Sigmoid colon (tissue), 7 donors: Measurements from ENCODE around the gene HOXC13. TPM values are rescaled to one million over a fixed set of nuclear protein-coding genes. Genes with fewer than 3 reads are reported as not detected.

Experiments
- DNase-seq: peaks from one replicate; pipeline ENCODE4 v3.0.0-alpha.2; 2019
- H3K27ac ChIP-seq, 4 donors: fragments of 200-600 bp; sonication (generic); one replicate each; pipeline ENCODE4 v1.5.1; 2016 to 2019; ENCODE audit warnings: mild to moderate bottlenecking in 1 of 4
- H3K27me3 ChIP-seq, 3 donors: fragments of 200-600 bp; sonication (generic); one replicate each; pipeline ENCODE4 v1.5.1; 2019; ENCODE audit warnings: mild to moderate bottlenecking in 1 of 3
- H3K36me3 ChIP-seq, 4 donors: fragments of 200-600 bp; sonication (generic); one replicate each; pipeline ENCODE4 v1.5.1; 2016 to 2019
- H3K4me1 ChIP-seq, 4 donors: fragments of 200-600 bp; sonication (generic); one replicate each; pipeline ENCODE4 v1.5.1; 2017 to 2019
- H3K4me3 ChIP-seq, 4 donors: fragments of 200-600 bp; sonication (generic); one replicate each; pipeline ENCODE4 v1.5.1; 2017 to 2019; ENCODE audit warnings: mild to moderate bottlenecking in 2 of 4, moderate library complexity in 1 of 4
- H3K9me3 ChIP-seq, 4 donors: fragments of 200-600 bp in 3 of 4; sonication (generic) in 3 of 4; one replicate each; pipeline versions ENCODE4 v1.5.1 to v1.6.1; 2013 to 2019
- CTCF ChIP-seq, 4 experiments: fragments of 450-650 bp in 3 of 4; fragments of 200-600 bp in 1 of 4; IDR thresholded peaks; one replicate each; pipeline ENCODE4 v1.5.1; 2016 to 2019; ENCODE audit warnings: antibody characterized with exemption in 4 of 4, mild to moderate bottlenecking in 3 of 4, moderate library complexity in 2 of 4
- EP300 ChIP-seq, 4 donors: sonication (generic); formaldehyde crosslinking; IDR thresholded peaks; one replicate each; pipeline ENCODE4 v1.6.1; 2017; ENCODE audit warnings: antibody characterized with exemption in 4 of 4
- POLR2A ChIP-seq, 2 donors: fragments of 450-650 bp; IDR thresholded peaks; one replicate each; pipeline ENCODE4 v1.6.1; 2016; ENCODE audit warnings: antibody characterized with exemption in 2 of 2, mild to moderate bottlenecking in 2 of 2, moderate library complexity in 2 of 2
- POLR2AphosphoS5 ChIP-seq, 4 donors: sonication (generic); formaldehyde crosslinking; IDR thresholded peaks; one replicate each; pipeline ENCODE4 v1.6.1; 2017; ENCODE audit warnings: antibody characterized with exemption in 4 of 4
- WGBS, 2 donors: extraction: QIAGEN DNeasy Blood & Tissue Kit; methylation state at CpG; one replicate each; pipeline ENCODE4 v1.1.7; 2013; 5-methylcytosine and 5-hydroxymethylcytosine counted together
- intact Hi-C: fragments of 100-400 bp; cut with DNase I; formaldehyde crosslinking; loops from one replicate; pipeline ENCODE4 v1.15.1; 2023
- polyA plus RNA-seq, 3 donors: library from polyadenylated mRNA; stranded (reverse); fragments of 200-250 nt; gene quantifications; one replicate each; pipeline ENCODE4 v1.2.3, GENCODE V29; 2013
- total RNA-seq, 4 donors: library from RNA; depleted of rRNA; stranded (reverse); fragments of >200 nt; gene quantifications; one replicate each; pipeline ENCODE4 v1.1.0, GENCODE V29; 2016
- donor health status: healthy with polysubstance abuse.
- donor health status: Bipolar disorder and iron deficiency.
- donor health status: healthy.

HOXC13 gene
- total and polyA plus RNA-seq, 7 donors: 0.60 TPM; not detected in 6

- TF ChIP-seq POLR2A (IDR thresholded peaks at IDR 0.05) (no peak), CTCF (IDR thresholded peaks at IDR 0.05) (no peak), POLR2AphosphoS5 (IDR thresholded peaks at IDR 0.05) (no peak), EP300 (IDR thresholded peaks at IDR 0.05) (no peak)
- 10 to 16% methylated on average over 26 of the region's 26 CpGs for WGBS, 2 donors
- no peak overlapping the region for H3K4me3 ChIP-seq
- peaks cover 75 to 100% (median 99%) of the 10 kb centered on the region in 3 donors for H3K27me3 ChIP-seq
- no peak for DNase-seq
- no peaks in the 10 kb centered on the region for H3K9me3 ChIP-seq
- intact Hi-C loops: no loop called here
- no peak overlapping the region for H3K27ac ChIP-seq
- H3K4me1 ChIP-seq: peaks cover 0 to 26% (median 21%) of the 10 kb centered on the region in 4 donors
- H3K36me3 ChIP-seq: no peaks in the 10 kb centered on the region
These were observed 44.3 kb downstream of the HOXC13 start for GRCh38 chr12:53982648-53983567.

GRCh38 chr12:53983568-53983949 is 44.9 kb downstream of the HOXC13 start:
- DNase-seq: no peak
- Histone ChIP-seq H3K4me1 (peaks cover 0 to 26% (median 21%) of the 10 kb centered on the region in 4 donors), H3K36me3 (no peaks in the 10 kb centered on the region), H3K4me3 (no peak overlapping the region), H3K27me3 (peaks cover 77 to 100% (median 99%) of the 10 kb centered on the region in 3 donors), H3K9me3 (no peaks in the 10 kb centered on the region), H3K27ac (no peak overlapping the region)
- intact Hi-C loops: no loop called here
- TF ChIP-seq EP300 (IDR thresholded peaks at IDR 0.05) (no peak), POLR2AphosphoS5 (IDR thresholded peaks at IDR 0.05) (no peak), POLR2A (IDR thresholded peaks at IDR 0.05) (no peak), CTCF (IDR thresholded peaks at IDR 0.05) (no peak)
- 4 to 13% methylated on average over 17 of the region's 17 CpGs for WGBS, 2 donors

- WGBS, 2 donors: 6 to 13% methylated on average over 30 of the region's 30 CpGs
- no peak for DNase-seq
- Histone ChIP-seq H3K4me1 (peaks cover 0 to 27% (median 21%) of the 10 kb centered on the region in 4 donors), H3K36me3 (no peaks in the 10 kb centered on the region), H3K27ac (no peak overlapping the region), H3K4me3 (no peak overlapping the region), H3K9me3 (no peaks in the 10 kb centered on the region), H3K27me3 (peaks cover 77 to 100% (median 99%) of the 10 kb centered on the region in 3 donors)
- TF ChIP-seq POLR2A (IDR thresholded peaks at IDR 0.05): no peak
- intact Hi-C loops: no loop called here
These were observed 45.4 kb downstream of the HOXC13 start for GRCh38 chr12:53983950-53984572.

GRCh38 chr12:53984901-53985691 is 46.5 kb downstream of the HOXC13 start, which contains the start of gene HOXC10:
Gene HOXC10, plus strand, starts transcription at chr12:53985146. Its CDS starts 114 bp downstream, at chr12:53985260.
- Histone ChIP-seq H3K36me3 (no peaks in the 10 kb centered on the region), H3K4me1 (peaks cover 0 to 32% (median 21%) of the 10 kb centered on the region in 4 donors), H3K9me3 (no peaks in the 10 kb centered on the region), H3K27me3 (peaks cover 79 to 100% (median 99%) of the 10 kb centered on the region in 3 donors), H3K4me3 (peak within 1 kb of the TSS in 3 of 4 donors; percentile 6 to 17 (median 13)), H3K27ac (no peak within 1 kb of the TSS)
- 4 to 16% methylated on average over 55 of the region's 55 CpGs for WGBS, 2 donors
- peak; percentile 88 for DNase-seq
- TF ChIP-seq POLR2AphosphoS5 (IDR thresholded peaks at IDR 0.05) (peak in 1 of 4 donors; percentile 22), EP300 (IDR thresholded peaks at IDR 0.05) (no peak), CTCF (IDR thresholded peaks at IDR 0.05) (peak in 1 of 4 experiments; percentile 28)
- intact Hi-C loops: no loop called here
